Brain microvascular endothelial cell (primary cell): ENCODE measurements around the gene KCNK15.

ENCODE experiments used
- DNase-seq: peaks from one replicate; pipeline ENCODE4 v3.0.0-alpha.2; 2020
- H3K27ac ChIP-seq: fragments of 250-450 bp; sonication (Bioruptor Pico); 2 replicates; pipeline ENCODE4 v1.5.1; 2020; ENCODE audit warnings: mild to moderate bottlenecking, moderate library complexity
- H3K27me3 ChIP-seq: fragments of 250-450 bp; sonication (Bioruptor Pico); replicated peaks from 2 replicates; pipeline ENCODE4 v1.5.1; 2020; ENCODE audit warnings: mild to moderate bottlenecking
- H3K36me3 ChIP-seq: fragments of 250-450 bp; sonication (Bioruptor Pico); replicated peaks from 2 replicates; pipeline ENCODE4 v1.5.1; 2020; ENCODE audit warnings: mild to moderate bottlenecking
- H3K4me3 ChIP-seq: 2 replicates; pipeline ENCODE4 v1.5.1; 2011; ENCODE audit warnings: low read depth, mild to moderate bottlenecking, control low read depth, low read length, moderate library complexity
- CTCF ChIP-seq: IDR thresholded peaks from 2 replicates; pipeline ENCODE4 v1.5.1; 2011; ENCODE audit warnings: low read depth, mild to moderate bottlenecking, moderate library complexity, low read length, control low read depth, inconsistent platforms; ENCODE audit errors: missing control alignments
- in situ Hi-C: cut with HindIII; loops from 2 replicates; pipeline ENCODE4 v1.10.0; 2017; ENCODE audit warnings: low sequenced_read_pairs, low pct_ligation_motif_present

Gene KCNK15

GRCh38 chr20:44768256-44768655 lies 22.6 kb downstream of the KCNK15 start:
- Histone ChIP-seq H3K36me3 (no peaks in the 10 kb centered on the region), H3K27ac (no peak overlapping the region), H3K27me3 (peaks cover 3% of the 10 kb centered on the region), H3K4me3 (no peak overlapping the region)
- in situ Hi-C loops = no loop called here
- no peak for DNase-seq
- TF ChIP-seq CTCF = no peak

DNA sequence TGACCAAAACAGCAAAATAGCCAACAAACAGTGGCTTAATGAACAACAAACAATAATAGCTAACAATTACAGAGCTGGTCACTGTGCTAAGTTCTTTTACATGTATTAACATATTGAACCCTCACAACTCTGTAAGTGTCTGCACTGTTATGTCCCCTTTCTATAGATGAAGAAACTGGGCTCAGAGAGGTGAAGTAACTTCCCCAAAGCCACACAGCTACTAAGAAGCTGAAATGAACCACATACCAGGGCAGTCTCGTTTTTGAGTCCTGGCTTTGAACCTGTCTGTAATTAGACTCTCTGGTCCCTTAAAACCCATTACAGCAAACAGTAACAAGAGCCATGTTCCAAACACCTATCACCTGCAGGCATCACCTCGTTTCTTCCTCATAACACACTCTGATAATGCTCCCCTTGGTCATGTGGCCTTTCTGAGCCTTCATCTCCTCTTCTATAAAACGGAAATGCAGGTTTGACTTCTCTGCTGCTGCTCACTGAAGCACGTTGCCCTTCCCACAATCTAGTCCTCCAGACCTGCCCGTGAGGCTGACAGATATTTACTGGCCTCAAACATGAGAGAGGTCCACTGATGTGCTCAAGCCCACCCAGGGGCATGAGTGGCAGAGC lies 23.3 kb downstream of the KCNK15 start:
- Histone ChIP-seq H3K36me3 (no peaks in the 10 kb centered on the region), H3K4me3 (no peak overlapping the region), H3K27me3 (peaks cover 3% of the 10 kb centered on the region), H3K27ac (no peak overlapping the region)
- in situ Hi-C loops = no loop called here
- TF ChIP-seq CTCF = no peak
- no peak for DNase-seq

GRCh38 chr20:44769481-44769863 lies 23.8 kb downstream of the KCNK15 start:
- in situ Hi-C loops = no loop called here

DNA sequence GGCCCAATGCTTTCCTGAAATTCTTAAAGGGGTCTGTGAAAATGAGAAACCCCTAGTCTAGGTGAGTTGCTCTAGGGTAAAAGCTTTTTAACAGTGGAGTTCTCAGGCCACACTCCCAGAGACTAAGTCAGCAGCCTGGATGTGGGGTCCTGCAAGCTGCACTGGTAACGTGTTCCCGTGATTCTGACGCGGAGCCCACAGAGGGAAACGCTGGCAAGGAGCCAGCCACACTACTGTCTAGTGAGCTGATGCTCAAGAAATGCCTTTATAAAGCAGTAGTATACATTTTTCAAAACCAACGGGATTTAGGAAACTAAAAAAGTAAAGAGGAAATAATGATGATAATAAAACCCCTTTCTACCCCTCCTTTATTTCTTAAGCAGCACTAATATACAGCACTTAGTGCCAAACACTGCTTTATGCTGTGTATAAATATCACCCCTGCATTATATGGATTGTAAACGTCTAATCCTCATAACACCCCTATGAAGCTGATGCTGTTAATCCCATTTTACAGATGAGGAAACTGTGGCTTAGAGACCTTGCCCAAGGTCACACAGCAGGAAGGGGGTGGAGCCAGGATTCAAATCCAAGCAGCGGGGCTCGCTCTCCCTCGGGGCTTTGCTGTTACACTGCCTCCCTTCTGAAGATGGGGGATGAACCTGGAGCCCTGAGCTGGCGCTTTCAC lies 25.0 kb downstream of the KCNK15 start:
- no peak overlapping the region for H3K27ac ChIP-seq
- no peak overlapping the region for H3K4me3 ChIP-seq
- H3K36me3 ChIP-seq = no peaks in the 10 kb centered on the region
- no peak for TF ChIP-seq CTCF
- in situ Hi-C loops = no loop called here
- H3K27me3 ChIP-seq = peaks cover 3% of the 10 kb centered on the region
- DNase-seq = no peak

More at GRCh38 chr20:44769481-44769863, 23.8 kb downstream of the KCNK15 start:
- DNase-seq = no peak
- no peak for TF ChIP-seq CTCF
- Histone ChIP-seq H3K27me3 (peaks cover 3% of the 10 kb centered on the region), H3K27ac (no peak overlapping the region), H3K4me3 (no peak overlapping the region), H3K36me3 (no peaks in the 10 kb centered on the region)

DNA sequence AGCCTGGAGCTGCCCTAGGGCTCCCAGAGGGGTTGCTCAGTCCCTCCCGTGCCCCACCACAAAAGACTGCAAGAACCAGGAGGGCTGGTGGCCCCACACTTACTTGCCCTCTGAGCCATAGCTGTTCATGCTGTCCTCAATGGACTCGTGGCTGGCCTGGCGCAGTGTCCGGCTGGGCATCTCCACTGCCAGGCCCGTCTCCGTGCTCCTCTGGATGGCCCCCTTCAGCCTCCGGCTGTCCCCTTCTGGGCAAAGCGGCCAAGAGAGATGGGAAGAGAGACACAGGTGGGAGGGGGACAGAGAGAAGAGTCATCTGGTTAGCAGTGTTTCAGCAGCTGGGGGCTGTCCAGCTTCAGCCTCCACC lies 25.5 kb downstream of the KCNK15 start:
- H3K27me3 ChIP-seq = peaks cover 3% of the 10 kb centered on the region
- in situ Hi-C loops = no loop called here
- TF ChIP-seq CTCF = no peak
- no peak for DNase-seq
- no peak overlapping the region for H3K27ac ChIP-seq
- H3K4me3 ChIP-seq = no peak overlapping the region
- H3K36me3 ChIP-seq = no peaks in the 10 kb centered on the region

DNA sequence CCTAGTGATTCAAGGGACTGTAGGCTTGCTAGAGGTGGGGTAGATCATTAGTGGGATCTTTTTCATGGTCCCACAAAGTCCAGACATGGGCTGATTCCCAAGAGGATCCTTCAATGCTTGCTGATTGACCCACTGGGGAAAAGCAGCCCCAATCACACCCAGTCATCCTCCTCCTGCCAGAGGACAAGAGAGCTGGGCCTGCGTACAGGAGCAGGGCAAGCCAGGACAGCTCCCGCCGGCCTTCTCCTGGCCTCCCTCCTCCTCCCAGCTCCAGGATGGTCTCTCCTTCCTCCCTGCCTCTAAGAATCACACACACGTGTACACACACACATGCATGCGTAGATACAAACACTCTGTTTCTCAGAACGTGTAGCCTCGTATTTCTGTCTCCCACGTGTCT lies 27.0 kb downstream of the KCNK15 start:
- Histone ChIP-seq H3K27ac (no peak overlapping the region), H3K36me3 (no peaks in the 10 kb centered on the region), H3K4me3 (no peak overlapping the region), H3K27me3 (peaks cover 3% of the 10 kb centered on the region)
- TF ChIP-seq CTCF = no peak
- in situ Hi-C loops = no loop called here
- no peak for DNase-seq
